Psoas muscle (tissue), 8 donors: Measurements from ENCODE around the gene LRRC53. TPM values are rescaled to one million over a fixed set of nuclear protein-coding genes. Genes with fewer than 3 reads are reported as not detected.

Experiments
- ATAC-seq, 4 donors: fragments of 200-7000 bp; cut with Tn5 transposase; one replicate each; pipeline ENCODE4 v1.9.1; 2020; ENCODE audit warnings: moderate library complexity in 3 of 4, mild to moderate bottlenecking in 2 of 4
- DNase-seq, 2 donors: peaks; one replicate each; pipeline ENCODE4 v3.0.0-alpha.2; 2020
- H3K27ac ChIP-seq: fragments of 200-600 bp; one replicate; pipeline ENCODE4 v1.8.0; 2022
- H3K27me3 ChIP-seq, 3 donors: fragments of 200-600 bp in 1 of 3; one replicate each; pipeline versions ENCODE4 v1.6.1 to v1.8.0; 2013 to 2022; ENCODE audit warnings: low read length in 2 of 3, mild to moderate bottlenecking in 2 of 3, moderate library complexity in 1 of 3; ENCODE audit not compliant: insufficient read depth in 3 of 3
- H3K36me3 ChIP-seq, 2 donors: fragments of 200-600 bp in 1 of 2; one replicate each; pipeline versions ENCODE4 v1.6.1 to v1.8.0; 2013 to 2022; ENCODE audit warnings: low read depth in 1 of 2, mild to moderate bottlenecking in 1 of 2, moderate library complexity in 1 of 2; ENCODE audit not compliant: insufficient read depth in 1 of 2
- H3K4me1 ChIP-seq: fragments of 200-600 bp; one replicate; pipeline ENCODE4 v1.8.0; 2022
- H3K4me3 ChIP-seq: fragments of 200-600 bp; one replicate; pipeline ENCODE4 v1.8.0; 2022; ENCODE audit warnings: mild to moderate bottlenecking
- H3K9me3 ChIP-seq: fragments of 200-600 bp; one replicate; pipeline ENCODE4 v1.8.0; 2022
- CTCF ChIP-seq: fragments of 200-600 bp; IDR thresholded peaks from one replicate; pipeline ENCODE4 v1.8.0; 2022; ENCODE audit warnings: antibody characterized with exemption
- WGBS, 3 donors: extraction: QIAGEN DNeasy Blood & Tissue Kit; methylation state at CpG; one replicate each; pipeline versions ENCODE4 v1.1.6 to v1.1.7; 2013; 5-methylcytosine and 5-hydroxymethylcytosine counted together
- intact Hi-C, 2 donors: fragments of 100-400 bp; cut with DNase I; formaldehyde crosslinking; loops; one replicate each; pipeline versions ENCODE4 v1.11.0 to v1.14.2; 2022
- polyA plus RNA-seq, 3 donors: library from polyadenylated mRNA; stranded (reverse); fragments of 200-250 nt; gene quantifications; one replicate each; pipeline ENCODE4 v1.2.3, GENCODE V29; 2013
- total RNA-seq, 4 donors: library from RNA; stranded (reverse); fragmentation: NEBNext Ultra II Directional in 2 of 4; extraction: Animal tissue kit (Norgen Biotek cat#: 25700) in 2 of 4; gene quantifications; one replicate each; pipeline versions ENCODE4 v1.2.1 to v1.2.4, GENCODE V29; 2021 to 2023
- donor health status: healthy with polysubstance abuse.
- donor health status: DM: no; HTN: no; CAD: no; lungs with moderate emphysema.
- donor health status: Bipolar disorder and iron deficiency.
- donor health status: healthy.
- donor health status: DM: yes; HTN: yes; CAD: no.
- donor health status: DM: no; HTN: no; CAD: no.
- donor health status: DM: no; HTN: no; CAD: no.
- donor health status: DM: yes; HTN: yes; CAD: no.

Gene LRRC53
- total and polyA plus RNA-seq, 7 donors = not detected

DNA sequence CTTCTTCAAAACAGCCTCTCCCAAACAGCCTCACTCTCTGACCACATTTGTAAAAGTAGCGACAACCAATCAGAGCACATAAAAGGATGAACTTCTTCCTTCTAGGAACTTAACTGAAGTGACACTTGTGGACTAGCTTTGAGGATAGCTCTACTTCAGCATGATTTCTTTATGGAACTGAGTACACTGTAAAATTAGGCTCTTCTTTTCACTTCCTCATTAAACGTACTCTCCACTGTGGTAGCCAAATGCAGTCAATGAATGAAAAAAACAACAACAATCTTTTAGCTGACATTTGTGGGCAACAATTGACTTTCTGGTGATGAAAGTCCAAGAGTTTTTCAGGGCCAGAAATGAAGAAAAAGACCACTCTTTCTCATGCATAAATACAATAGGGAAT lies 9.6 kb downstream of the LRRC53 start:
- Histone ChIP-seq H3K27me3 (no peaks in the 10 kb centered on the region), H3K36me3 (no peaks in the 10 kb centered on the region), H3K4me1 (no peaks in the 10 kb centered on the region), H3K4me3 (no peak overlapping the region), H3K27ac (no peak overlapping the region), H3K9me3 (no peaks in the 10 kb centered on the region)
- intact Hi-C loops = no loop called here
- ATAC-seq = no peak
- TF ChIP-seq CTCF = no peak
- WGBS, 3 donors = 71 to 79% (median 79%) methylated on average over 2 of the region's 2 CpGs
- no peak for DNase-seq

- H3K27ac ChIP-seq = no peak overlapping the region
- no peak overlapping the region for H3K4me3 ChIP-seq
- H3K36me3 ChIP-seq = no peaks in the 10 kb centered on the region
- H3K4me1 ChIP-seq = no peaks in the 10 kb centered on the region
- DNase-seq (no peak), ATAC-seq (no peak)
- no peaks in the 10 kb centered on the region for H3K27me3 ChIP-seq
- intact Hi-C loops = no loop called here
- TF ChIP-seq CTCF = no peak
- H3K9me3 ChIP-seq = no peaks in the 10 kb centered on the region
- WGBS, 3 donors = 24 to 25% (median 25%) methylated on average over 4 of the region's 4 CpGs
These were observed 10.0 kb downstream of the LRRC53 start for GRCh38 chr1:74502432-74502831.

GRCh38 chr1:74498901-74499300 lies 13.5 kb downstream of the LRRC53 start:
- no peak overlapping the region for H3K27ac ChIP-seq
- DNase-seq (no peak), ATAC-seq (no peak)
- H3K4me3 ChIP-seq = no peak overlapping the region
- TF ChIP-seq CTCF = no peak
- intact Hi-C loops = no loop called here
- peaks cover 11% of the 10 kb centered on the region for H3K4me1 ChIP-seq
- H3K36me3 ChIP-seq = no peaks in the 10 kb centered on the region
- H3K27me3 ChIP-seq = no peaks in the 10 kb centered on the region
- 82 to 86% (median 86%) methylated on average over 3 of the region's 3 CpGs for WGBS, 3 donors
- no peaks in the 10 kb centered on the region for H3K9me3 ChIP-seq

DNA sequence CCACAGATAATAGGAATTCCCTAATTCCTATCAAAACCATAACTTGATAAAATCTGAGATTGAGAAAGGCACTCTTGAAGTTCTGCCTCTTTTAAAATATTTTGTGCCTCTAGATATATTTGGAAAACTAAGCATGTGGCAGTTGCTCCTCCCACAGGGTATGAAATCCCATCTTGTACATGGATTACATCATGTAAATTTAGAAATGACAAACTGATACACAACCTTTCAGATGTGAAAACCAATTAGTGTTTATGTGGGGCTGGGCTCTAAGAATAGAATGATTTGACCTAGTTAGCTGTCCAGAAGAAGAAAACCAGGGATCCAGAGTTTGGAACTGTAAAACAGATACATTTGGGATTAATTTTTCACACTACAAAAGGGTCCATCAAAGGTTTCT lies 15.7 kb downstream of the LRRC53 start:
- DNase-seq (no peak), ATAC-seq (peak in 1 of 4 donors; percentile 58)
- H3K4me3 ChIP-seq = no peak overlapping the region
- H3K36me3 ChIP-seq = no peaks in the 10 kb centered on the region
- intact Hi-C loops = no loop called here
- no peaks in the 10 kb centered on the region for H3K27me3 ChIP-seq
- no peak overlapping the region for H3K27ac ChIP-seq
- TF ChIP-seq CTCF = no peak
- H3K9me3 ChIP-seq = no peaks in the 10 kb centered on the region
- peaks cover 11% of the 10 kb centered on the region for H3K4me1 ChIP-seq

DNA sequence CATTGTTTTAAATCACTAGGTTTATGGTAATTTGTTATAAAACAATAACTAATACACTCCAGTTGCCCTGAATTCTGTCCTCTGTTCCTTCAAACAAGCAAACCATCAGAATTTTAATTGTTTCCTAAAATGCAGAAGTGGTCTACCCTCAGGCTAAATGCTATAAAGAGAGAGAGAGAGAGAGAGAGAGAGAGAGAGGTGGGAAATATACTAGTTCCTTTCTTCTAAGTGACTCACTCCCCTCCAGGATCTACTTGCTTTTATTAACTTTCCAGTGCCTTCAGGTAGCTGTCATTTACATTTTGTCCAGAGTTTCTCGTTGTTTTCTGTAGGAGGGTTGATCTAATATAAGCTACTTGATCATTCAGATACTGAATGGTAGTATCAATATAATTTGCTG lies 26.4 kb downstream of the LRRC53 start:
- intact Hi-C loops = no loop called here
- Histone ChIP-seq H3K4me3 (no peak overlapping the region), H3K36me3 (no peaks in the 10 kb centered on the region), H3K9me3 (no peaks in the 10 kb centered on the region), H3K4me1 (no peaks in the 10 kb centered on the region), H3K27ac (no peak overlapping the region), H3K27me3 (no peaks in the 10 kb centered on the region)
- TF ChIP-seq CTCF = no peak
- ATAC-seq (no peak), DNase-seq (no peak)
- 52 to 71% (median 67%) methylated on average over 1 of the region's 1 CpG for WGBS, 3 donors
